Measurements from ENCODE around the gene FAM241A.

The FAM241A gene

GRCh38 chr4:112213091-112213490 is 67.8 kb downstream of the FAM241A start:
- FAIRE-seq (no peak), DNase-seq (ENCODE audit: low spot score) (no peak)

- DNase-seq (ENCODE audit: low spot score): no peak
- FAIRE-seq: no peak
Measured at GRCh38 chr4:112213856-112214255, 68.6 kb downstream of the FAM241A start.

GRCh38 chr4:112214390-112215264 is 69.4 kb downstream of the FAM241A start:
- peak; percentile 40 for DNase-seq (ENCODE audit: low spot score)

GRCh38 chr4:112219826-112220366 is 74.6 kb downstream of the FAM241A start:
- FAIRE-seq (no peak), DNase-seq (ENCODE audit: low spot score) (no peak)

More at GRCh38 chr4:112214390-112215264, 69.4 kb downstream of the FAM241A start:
- FAIRE-seq: no peak

GRCh38 chr4:112222219-112222955 is 77.1 kb downstream of the FAM241A start:
- no peak for DNase-seq (ENCODE audit: low spot score)
- no peak for FAIRE-seq

GRCh38 chr4:112225157-112225556 is 79.9 kb downstream of the FAM241A start:
- FAIRE-seq: no peak

GRCh38 chr4:112230879-112231778 is 85.9 kb downstream of the FAM241A start:
- FAIRE-seq (peak; percentile 74), DNase-seq (ENCODE audit: low spot score) (peak; percentile 99)

More at GRCh38 chr4:112225157-112225556, 79.9 kb downstream of the FAM241A start:
- DNase-seq (ENCODE audit: low spot score): no peak

- DNase-seq (ENCODE audit: low spot score): peak; percentile 91
- FAIRE-seq: peak; percentile 63
Measured at GRCh38 chr4:112231779-112232713, 86.8 kb downstream of the FAM241A start, which contains the start of gene AP1AR. AP1AR (plus strand) TSS chr4:112231787; CDS start chr4:112232092, 305 bp downstream.

GRCh38 chr4:112234952-112235609 is 89.8 kb downstream of the FAM241A start:
- FAIRE-seq (no peak), DNase-seq (ENCODE audit: low spot score) (peak; percentile 64)

GRCh38 chr4:112236040-112236439 is 90.8 kb downstream of the FAM241A start:
- FAIRE-seq: no peak

GRCh38 chr4:112238833-112239232 is 93.6 kb downstream of the FAM241A start:
- no peak for DNase-seq (ENCODE audit: low spot score)
- FAIRE-seq: no peak

More at GRCh38 chr4:112236040-112236439, 90.8 kb downstream of the FAM241A start:
- no peak for DNase-seq (ENCODE audit: low spot score)

Measured in urothelium cell line (cell line).